Stomach smooth muscle (tissue), 2 donors: ENCODE measurements around the gene ENDOU.
"Not testable (repeated sequence)": the region's sequence is repeated elsewhere in the genome, so short reads cannot be mapped to it uniquely, and the experiment has no call there.

Experiments
- H3K27ac ChIP-seq: one replicate; pipeline ENCODE4 v1.7.0; 2013; ENCODE audit warnings: mild to moderate bottlenecking, low read length, inconsistent platforms
- H3K27me3 ChIP-seq, 2 donors: one replicate each; pipeline ENCODE4 v1.7.0; 2013; ENCODE audit warnings: low read length in 2 of 2; ENCODE audit not compliant: insufficient read depth in 2 of 2, control insufficient read depth in 1 of 2
- H3K36me3 ChIP-seq, 2 donors: one replicate each; pipeline ENCODE4 v1.7.0; 2013; ENCODE audit warnings: low read length in 2 of 2; ENCODE audit not compliant: control insufficient read depth in 2 of 2, insufficient read depth in 2 of 2
- H3K4me1 ChIP-seq: one replicate; pipeline ENCODE4 v1.7.0; 2013; ENCODE audit warnings: low read length; ENCODE audit not compliant: control insufficient read depth, insufficient read depth
- H3K4me3 ChIP-seq, 2 donors: one replicate each; pipeline ENCODE4 v1.7.0; 2013; ENCODE audit warnings: low read length in 2 of 2
- H3K9ac ChIP-seq, 2 donors: one replicate each; pipeline ENCODE4 v1.7.0; 2013; ENCODE audit warnings: low read length in 2 of 2, mild to moderate bottlenecking in 1 of 2
- H3K9me3 ChIP-seq, 2 donors: one replicate each; pipeline ENCODE4 v1.7.0; 2013; ENCODE audit warnings: low read length in 2 of 2; ENCODE audit not compliant: control insufficient read depth in 2 of 2
- donor health status: healthy.
- donor health status: Pancreatic carcinoma.

ENDOU gene

GRCh38 chr12:47667935-47668334, 57.4 kb downstream of the ENDOU start:
- not testable (repeated sequence) for H3K9me3 ChIP-seq, H3K4me1 ChIP-seq, H3K27me3 ChIP-seq, H3K27ac ChIP-seq, H3K9ac ChIP-seq, H3K4me3 ChIP-seq
- H3K36me3 ChIP-seq = peaks cover 9 to 14% of the 10 kb centered on the region in 2 donors
